ENCODE results near the gene TMC5. TPM values are rescaled to one million over a fixed set of nuclear protein-coding genes. Genes with fewer than 3 reads are reported as not detected.

Gene TMC5
- total RNA-seq, 1 experiment from 2014 or later, result 1.2 TPM

DNA sequence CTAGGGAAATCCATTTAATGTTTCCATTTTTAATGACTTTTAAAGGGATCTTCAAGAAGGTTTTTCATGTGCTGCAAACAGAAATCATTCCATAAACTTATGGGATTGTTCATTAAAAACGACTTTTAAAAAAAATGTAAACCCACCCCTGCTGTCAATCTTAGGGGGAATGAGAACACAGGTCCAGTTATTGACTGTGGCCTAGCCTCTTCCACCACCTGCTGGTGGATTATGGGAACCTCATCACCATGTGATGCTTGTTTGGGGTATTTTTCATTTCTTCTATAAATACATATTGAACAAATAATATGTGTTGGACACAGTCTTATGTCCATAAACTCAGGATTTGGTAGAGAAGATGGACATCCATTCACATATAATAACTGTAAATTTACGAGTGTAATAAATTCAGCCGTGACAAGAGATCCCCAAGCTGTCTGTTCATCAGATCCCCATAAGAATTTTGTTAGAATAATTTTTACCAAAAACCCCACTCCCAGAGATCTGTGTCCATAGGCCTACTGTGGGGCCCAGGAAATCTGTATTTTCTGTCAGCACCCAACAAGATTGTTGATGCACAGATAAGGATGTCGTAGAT is 42.0 kb upstream of the TMC5 start:
- Histone ChIP-seq H3K23me2 (ENCODE audit: insufficient read length, low read depth, low read length, poor library complexity, severe bottlenecking) (no peaks in the 10 kb centered on the region), H4K8ac (replicated peaks; ENCODE audit: insufficient read length, low read depth, low read length) (no peak overlapping the region), H2BK12ac (ENCODE audit: insufficient read length, low read depth, low read length) (no peak overlapping the region), H2BK5ac (ENCODE audit: insufficient read length, low read length) (no peak overlapping the region), H3K18ac (ENCODE audit: insufficient read length, low read depth, low read length) (no peak overlapping the region), H2BK120ac (ENCODE audit: low read depth, low read length, poor library complexity, severe bottlenecking) (no peak overlapping the region), H3K79me1 (ENCODE audit: insufficient read depth, low read depth, low read length, poor library complexity, severe bottlenecking) (no peaks in the 10 kb centered on the region), H3K9ac (ENCODE audit: extremely low read depth, insufficient read length, low read length) (no peak overlapping the region), H3K27me3 (ENCODE audit: insufficient read depth, low read length) (no peaks in the 10 kb centered on the region), H3T11ph (ENCODE audit: low read length) (no peak overlapping the region), H4K20me1 (ENCODE audit: control insufficient read depth, insufficient read depth, insufficient read length) (no peaks in the 10 kb centered on the region), H2AFZ (ENCODE audit: low read length) (no peak overlapping the region), H3K4ac (ENCODE audit: low read depth, low read length) (no peak overlapping the region), H3K56ac (ENCODE audit: insufficient read length, low read depth, low read length) (no peak overlapping the region), H3K9me3 (ENCODE audit: control insufficient read depth, low read depth, low read length) (no peaks in the 10 kb centered on the region), H3K79me2 (ENCODE audit: insufficient read depth, low read length) (no peaks in the 10 kb centered on the region), H3K27ac (ENCODE audit: insufficient read length, low read depth, low read length) (no peak overlapping the region), H4K91ac (ENCODE audit: insufficient read length, low read depth, low read length) (no peak overlapping the region), H3K23ac (ENCODE audit: insufficient read length, low read depth, low read length) (no peak overlapping the region), H3K14ac (ENCODE audit: insufficient read depth, low read length) (no peak overlapping the region), H3K4me1 (ENCODE audit: insufficient read depth, low read length) (no peaks in the 10 kb centered on the region), H2BK20ac (ENCODE audit: low read depth, low read length, poor library complexity, severe bottlenecking) (no peak overlapping the region), H2AK5ac (ENCODE audit: insufficient read length, low read length) (no peak overlapping the region), H2BK15ac (ENCODE audit: low read depth, low read length) (no peak overlapping the region), H3K4me2 (ENCODE audit: insufficient read depth, insufficient read length, low read length) (no peak overlapping the region), H4K5ac (ENCODE audit: insufficient read length, low read depth, low read length) (no peak overlapping the region)
- Mint-ChIP-seq H3K36me3 (ENCODE audit: insufficient read depth in 1 of 3, low read depth in 3 of 3) (no peaks in the 10 kb centered on the region), H3K9me3 (peaks cover 0 to 4% of the 10 kb centered on the region in 2 experiments; a peak in 1 of 5 replicates), H3K27me3 (ENCODE audit: low read depth) (no peaks in the 10 kb centered on the region; the same call in none of the 2 replicates), H3K4me1 (no peaks in the 10 kb centered on the region), H3K27ac (no peak overlapping the region; a peak in 1 of 7 replicates), H3K4me3 (no peak overlapping the region)
- no CpG with 5 or more reads among the region's 4 CpGs for WGBS (ENCODE audit: extremely low coverage, insufficient read length, low lambda C conversion rate)
- TF ChIP-seq, protein P1, sequence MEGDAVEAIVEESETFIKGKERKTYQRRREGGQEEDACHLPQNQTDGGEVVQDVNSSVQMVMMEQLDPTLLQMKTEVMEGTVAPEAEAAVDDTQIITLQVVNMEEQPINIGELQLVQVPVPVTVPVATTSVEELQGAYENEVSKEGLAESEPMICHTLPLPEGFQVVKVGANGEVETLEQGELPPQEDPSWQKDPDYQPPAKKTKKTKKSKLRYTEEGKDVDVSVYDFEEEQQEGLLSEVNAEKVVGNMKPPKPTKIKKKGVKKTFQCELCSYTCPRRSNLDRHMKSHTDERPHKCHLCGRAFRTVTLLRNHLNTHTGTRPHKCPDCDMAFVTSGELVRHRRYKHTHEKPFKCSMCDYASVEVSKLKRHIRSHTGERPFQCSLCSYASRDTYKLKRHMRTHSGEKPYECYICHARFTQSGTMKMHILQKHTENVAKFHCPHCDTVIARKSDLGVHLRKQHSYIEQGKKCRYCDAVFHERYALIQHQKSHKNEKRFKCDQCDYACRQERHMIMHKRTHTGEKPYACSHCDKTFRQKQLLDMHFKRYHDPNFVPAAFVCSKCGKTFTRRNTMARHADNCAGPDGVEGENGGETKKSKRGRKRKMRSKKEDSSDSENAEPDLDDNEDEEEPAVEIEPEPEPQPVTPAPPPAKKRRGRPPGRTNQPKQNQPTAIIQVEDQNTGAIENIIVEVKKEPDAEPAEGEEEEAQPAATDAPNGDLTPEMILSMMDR (conservative IDR thresholded peaks at IDR 0.05), result peak; percentile 96
- peak; percentile 30 for DNase-seq
